Stimulated activated CD8-positive, alpha-beta memory T cell treated with anti-CD3 and anti-CD28 coated beads, Interleukin-12 subunit alpha, Interleukin-12 subunit beta, amount 100 ng/mL, for 4 hours (primary cell): ENCODE data around the gene DLGAP1.

Experiments used
- DNase-seq: peaks from one replicate; pipeline ENCODE4 v3.0.0-alpha.2; 2020; ENCODE audit warnings: low read depth

DLGAP1 gene

DNA sequence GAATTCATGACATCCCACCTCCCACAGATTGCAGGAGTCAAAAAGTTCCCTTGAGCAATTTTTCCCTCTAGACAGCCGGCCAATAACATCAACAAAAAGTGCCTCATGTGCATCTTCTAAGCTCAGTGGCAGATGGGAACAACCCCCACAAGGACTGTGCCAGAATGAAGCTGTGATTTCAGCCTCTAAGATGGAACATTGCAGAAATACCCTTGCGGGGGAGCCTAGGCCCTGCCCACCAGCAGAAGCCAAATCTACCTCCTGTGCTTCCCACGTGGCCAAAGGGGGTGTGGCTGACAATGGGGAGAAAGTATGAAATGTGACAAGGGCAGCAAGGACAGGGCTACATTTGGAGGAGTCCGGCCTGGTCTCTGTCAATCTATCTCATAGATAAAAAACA is 522.8 kb downstream of the DLGAP1 start:
- DNase-seq: no peak

DNA sequence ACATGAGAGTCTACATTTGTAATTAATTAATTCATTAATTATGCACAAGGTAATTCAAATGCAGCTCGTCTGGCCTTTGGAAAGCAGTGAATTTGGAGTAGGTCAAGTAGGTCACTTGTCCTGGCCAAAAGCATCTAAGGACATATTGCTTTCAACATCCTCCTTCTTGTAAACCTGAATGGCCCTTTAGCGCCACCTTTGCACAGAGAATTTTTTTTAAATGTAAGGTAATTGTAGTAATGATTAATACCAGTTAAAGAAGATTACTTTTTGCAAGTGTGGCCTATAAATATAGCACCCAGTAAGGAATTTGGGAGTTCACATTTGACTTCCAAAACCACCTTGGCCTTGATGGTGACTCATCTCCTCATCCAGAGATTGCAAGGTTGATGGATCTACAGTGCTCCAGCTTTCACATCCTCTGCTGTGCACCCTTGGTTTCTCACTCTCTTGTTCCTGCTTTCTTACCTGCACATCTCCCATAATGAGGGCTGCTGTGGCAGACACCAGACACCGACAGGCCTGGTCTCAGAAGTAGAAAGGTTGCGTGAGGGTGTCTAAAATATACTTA is 523.5 kb downstream of the DLGAP1 start:
- DNase-seq: no peak

DNA sequence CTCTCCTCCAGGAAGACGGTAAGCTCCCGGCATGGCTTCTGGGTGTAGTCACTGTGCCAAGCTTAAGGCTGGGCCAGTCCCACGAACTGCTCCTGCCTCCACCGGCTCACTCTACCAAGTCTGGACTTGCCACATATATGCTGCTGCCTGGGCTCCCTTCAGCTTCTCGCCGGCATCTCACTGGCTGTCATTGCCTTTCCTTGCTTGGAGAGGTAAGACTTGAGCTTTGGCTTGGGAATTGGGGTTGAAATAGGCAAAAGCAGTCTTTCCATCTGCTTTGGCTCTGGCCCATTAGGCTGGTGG is 524.1 kb downstream of the DLGAP1 start:
- DNase-seq: no peak

DNA sequence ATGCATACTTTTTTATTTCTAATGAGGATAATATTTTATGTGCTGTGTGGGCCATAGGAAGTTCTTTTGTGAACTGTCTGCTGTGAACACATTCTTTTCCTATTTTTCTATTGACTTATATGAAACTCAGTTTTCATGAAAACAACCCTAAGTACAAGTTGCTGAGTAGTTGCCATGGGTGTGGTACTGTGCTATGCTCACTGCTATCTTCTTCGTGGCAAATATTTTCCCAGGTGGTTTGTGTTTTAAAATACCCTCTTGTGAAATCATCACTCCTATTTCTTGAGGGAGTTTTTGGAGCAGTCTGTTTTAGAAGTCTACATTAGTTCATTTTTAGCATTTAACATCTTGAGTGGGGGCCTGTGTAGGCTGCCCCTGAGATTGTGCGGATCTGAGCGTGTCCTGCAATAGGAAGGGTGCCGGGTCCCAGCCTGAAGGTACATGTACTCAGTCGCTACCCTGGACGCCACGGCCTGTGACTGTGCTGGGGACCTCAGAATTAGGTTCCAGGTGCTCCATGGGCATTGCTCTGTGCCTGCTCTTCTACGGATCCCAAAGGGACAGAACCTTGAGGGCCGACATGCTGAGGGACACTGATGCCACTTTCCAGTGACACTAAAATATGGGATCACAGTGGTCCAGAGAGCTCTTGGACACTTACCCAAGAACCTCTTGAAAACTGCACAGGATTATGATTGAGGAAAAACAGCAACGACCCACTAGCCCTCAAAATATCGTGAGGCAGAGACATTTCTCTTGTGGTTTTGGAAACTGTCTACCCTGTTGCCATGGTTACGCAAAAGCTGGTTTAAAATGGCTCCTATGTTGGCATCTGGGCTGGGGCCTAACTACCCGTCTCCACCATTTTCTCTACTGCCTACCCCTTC is 524.7 kb downstream of the DLGAP1 start:
- no peak for DNase-seq

DNA sequence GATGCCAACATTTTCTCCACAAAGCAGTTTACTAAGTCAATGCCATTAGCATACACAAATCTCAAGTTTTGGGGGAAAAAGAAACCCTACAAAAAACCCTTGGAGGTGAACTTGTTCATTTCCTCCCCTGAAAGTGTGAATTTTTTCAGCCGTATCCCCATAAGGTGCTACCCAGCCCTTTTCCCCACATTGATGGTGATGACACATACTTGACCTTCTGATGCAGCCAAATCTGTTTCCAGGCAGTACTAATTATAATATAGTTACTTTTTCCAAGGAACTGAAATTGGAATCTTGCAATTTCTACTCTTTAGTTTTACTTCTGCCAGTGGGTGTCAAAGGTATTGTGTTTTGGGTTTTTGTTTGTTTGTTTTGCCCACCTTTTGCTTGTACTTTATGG is 530.7 kb downstream of the DLGAP1 start:
- DNase-seq: no peak

DNA sequence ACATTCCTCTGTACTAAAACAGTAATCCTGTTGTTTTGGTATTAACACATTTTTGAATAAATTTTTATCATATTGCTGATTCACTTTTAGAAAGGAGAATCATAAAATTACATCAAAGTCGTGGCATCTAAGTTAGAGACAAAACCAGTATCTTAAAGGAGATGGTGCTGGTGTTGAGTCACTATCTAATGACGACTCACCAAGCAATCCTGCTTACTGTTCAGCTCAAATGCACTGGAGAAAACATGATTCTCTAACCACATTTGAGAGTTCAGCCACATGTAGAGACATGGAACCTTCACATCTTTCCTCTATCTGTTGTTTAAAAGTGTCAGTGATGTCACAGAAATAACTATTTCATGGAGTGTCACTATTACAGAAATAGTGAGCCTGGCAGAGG is 531.4 kb downstream of the DLGAP1 start:
- DNase-seq: no peak

DNA sequence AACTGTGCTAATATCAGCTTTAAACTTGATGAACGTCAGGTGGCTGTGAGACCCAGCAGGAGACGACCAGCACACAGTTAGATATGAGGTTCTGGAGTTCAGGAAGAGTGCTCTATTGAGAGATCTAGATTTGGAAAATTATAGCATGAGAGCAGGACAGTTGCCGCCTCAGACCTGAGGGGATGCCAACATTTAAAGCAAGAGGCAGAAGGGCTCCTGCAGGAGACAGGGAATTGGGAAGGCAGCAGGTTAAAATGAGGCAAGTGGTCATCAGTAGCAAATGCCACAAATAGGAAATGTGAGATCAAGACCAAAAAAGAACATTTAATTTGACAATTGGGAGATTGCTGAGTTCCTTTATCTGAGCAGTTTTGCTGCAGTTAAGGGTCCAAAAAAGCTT is 533.3 kb downstream of the DLGAP1 start:
- no peak for DNase-seq

DNA sequence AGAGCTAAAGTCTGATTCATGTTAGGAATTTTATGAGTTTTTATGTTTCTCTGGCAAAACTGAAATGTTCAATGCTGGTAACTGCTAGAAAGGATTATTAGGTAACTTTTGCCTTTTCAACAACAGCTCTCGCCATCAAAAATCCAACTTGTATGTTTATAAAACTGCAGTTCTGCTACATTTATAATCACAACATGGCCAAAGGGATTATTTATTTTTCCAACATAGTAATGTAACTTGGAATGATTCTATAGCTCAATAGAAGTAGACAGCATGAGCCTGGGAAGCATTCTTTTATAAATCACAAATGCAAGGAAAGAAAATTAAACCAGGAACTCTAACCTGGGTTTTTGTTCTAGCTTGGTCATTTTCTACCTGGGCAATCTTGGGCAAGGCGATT is 534.3 kb downstream of the DLGAP1 start:
- DNase-seq: no peak

DNA sequence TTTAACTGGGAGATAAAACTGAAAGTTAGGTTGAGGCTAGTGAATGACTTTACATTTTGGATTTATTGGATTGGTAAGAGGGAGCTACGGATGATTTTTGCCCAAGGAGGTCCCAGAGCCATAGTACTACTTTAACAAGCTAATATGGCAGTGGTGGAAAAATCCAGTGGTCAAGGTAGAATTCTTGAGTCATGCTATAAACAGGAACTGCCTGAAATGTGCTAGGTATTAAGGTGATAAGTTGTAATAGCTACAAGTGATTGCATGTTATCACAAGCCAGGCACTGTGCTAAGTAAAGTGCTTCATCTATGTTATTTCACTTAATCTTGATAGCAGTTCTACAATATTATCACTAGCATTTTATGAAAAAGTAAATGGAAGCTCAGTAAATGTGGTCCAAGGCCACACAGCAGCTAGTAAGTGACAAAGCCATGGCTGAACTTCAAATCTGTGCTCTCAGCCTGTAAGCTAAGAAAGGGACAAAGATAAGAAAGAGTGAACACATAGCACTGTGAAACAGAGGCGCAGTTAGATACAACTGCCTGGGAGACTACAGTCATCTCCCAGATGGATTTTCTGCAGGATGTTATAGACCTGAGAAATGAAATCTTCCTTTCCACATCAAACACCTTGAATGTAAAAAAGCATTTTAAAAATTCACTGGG is 535.6 kb downstream of the DLGAP1 start:
- DNase-seq: no peak

DNA sequence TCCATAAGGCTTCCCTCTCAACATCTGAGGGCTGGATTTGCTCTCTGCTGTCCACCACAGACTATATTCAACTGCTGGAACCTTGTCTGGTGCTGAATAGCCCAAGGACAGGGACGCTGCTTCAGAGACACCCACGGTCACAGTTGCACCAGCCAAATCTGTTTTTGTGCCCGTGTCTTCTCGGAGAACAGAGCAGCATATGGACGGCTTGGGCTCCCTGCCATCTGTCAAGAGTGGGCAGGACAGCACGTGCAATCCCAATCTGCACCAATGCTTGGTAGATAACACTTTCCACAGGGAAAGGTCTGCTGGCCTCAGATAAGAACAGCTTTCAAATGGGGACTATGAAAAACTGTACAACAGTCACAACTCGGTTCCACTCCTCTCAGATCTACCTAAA is 539.0 kb downstream of the DLGAP1 start:
- DNase-seq: no peak

DNA sequence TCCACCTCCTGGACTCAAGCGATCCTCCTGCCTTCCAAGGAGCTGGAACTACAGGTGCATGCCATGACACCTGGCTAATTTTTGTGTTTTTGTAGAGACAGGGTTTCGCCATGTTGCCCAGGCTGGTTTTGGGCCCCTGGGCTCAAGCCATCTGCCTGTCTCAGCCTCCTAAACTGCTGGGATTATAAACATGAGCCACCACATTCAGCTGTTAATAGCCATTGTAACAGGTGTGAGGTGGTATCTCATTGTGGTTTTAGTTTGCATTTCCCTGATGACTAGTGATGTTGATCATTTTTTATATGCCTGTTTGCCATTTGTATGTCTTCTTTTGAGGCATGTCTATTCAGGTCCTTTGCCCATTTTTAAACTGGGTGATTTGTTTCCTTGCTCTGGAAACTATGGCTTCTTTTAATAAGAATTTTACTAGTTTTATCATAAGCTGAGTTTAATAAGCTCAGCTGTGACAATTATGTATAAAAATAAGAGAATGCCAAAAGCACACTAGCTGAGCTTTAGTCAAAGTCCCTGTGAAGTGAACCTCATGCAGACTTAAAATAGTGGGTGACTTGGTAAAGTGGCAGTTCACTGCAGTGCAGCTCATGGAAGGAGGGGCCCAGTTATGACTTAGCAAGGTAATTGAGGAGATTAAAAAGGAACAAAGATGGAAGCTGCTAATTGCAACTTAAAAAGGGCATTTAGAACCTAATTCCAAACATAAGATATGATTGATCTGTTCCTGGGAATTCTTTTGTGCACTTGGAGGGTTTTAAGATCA is 540.1 kb downstream of the DLGAP1 start:
- no peak for DNase-seq

DNA sequence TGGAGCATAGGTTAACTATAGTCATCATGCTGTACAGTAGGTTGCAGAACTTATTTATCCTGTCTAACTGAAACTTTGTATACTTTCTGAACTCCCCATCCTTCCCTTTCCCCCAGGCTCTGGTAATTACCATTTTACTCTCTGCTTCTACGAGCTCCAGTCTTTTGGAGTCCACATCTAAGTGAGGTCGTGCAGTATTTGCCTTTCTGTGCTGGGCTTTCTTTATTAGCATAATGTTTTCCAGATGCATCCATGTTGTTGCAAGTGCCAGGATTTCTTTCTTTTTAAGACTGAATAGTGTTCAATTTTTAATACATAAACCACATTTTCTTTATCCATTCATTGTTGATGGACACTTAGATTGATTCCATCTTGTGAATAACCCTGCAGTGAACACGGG is 541.0 kb downstream of the DLGAP1 start:
- no peak for DNase-seq

DNA sequence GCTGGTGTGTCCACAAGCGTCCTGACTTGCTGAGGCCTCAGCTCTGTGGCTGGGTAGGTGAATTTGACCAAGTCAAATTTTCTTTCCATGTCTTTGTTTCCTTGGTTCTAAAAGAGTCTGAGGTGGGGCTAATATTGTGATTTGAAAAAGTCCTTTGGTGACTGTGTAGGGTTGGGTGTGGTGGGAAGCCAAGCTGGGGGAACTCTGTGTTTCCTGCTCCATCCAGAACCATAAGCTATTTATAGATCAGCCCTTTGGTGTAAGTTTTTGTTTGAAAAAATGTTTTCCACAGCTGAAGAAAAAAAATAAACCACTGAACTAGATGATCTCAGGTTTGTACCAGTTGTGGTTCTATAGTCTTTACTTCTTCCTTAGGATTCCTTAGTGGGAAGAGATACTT is 542.4 kb downstream of the DLGAP1 start:
- DNase-seq: no peak

DNA sequence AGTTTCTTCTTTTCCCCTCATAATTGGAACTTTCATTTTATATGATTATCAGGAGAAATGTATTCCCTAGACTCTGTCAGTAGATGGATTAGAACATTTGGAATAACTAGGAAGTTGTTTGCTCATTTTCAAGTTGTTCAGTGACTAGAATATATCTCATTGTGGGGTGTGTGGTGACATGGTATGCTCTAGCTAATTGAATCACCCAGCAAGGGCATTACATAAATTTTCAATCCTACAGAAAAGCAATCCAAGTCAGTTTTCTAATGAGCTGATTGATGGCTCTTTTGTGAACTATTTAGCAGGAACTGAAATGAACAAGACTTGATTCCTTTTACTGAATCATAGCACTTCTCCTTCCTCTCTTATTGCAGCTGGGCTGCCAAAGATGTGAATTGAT is 543.7 kb downstream of the DLGAP1 start:
- DNase-seq: no peak

DNA sequence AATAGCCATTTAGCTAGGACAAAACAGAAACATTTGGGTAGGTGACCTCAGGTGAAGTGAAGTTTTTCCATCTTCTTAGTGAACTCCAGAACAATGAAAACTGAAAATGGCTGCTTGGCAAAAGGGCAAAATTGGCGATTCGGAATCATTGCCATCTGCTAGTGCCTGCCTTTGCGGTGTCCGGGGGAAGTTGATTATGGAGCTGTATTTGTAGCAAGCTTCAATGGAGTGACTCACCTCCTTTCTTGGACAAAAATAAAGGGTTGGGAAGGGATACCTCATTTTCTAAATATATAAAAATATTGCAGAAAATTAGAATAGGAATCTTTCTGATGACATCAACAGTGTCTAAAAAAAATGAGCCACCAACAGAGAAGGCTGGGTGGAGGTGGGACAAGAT is 544.6 kb downstream of the DLGAP1 start:
- no peak for DNase-seq

DNA sequence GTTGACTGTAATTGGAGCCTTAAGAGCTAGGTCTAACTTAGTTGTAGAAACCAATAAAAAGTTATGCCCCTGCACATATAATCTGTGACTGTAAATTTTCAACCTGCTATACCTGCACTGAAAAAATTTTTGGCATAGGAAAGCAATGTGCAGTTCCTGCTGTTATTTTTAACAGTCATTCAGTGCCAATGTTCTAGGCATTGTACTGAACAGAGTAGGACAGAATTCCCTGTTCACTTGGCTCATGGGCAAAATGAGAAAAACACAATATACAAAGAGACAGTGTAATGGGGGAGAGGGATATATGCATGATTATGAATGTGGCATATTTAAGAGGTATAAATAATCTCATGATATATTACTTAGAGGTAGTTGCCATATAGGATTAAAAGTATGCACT is 547.2 kb downstream of the DLGAP1 start:
- DNase-seq: no peak

DNA sequence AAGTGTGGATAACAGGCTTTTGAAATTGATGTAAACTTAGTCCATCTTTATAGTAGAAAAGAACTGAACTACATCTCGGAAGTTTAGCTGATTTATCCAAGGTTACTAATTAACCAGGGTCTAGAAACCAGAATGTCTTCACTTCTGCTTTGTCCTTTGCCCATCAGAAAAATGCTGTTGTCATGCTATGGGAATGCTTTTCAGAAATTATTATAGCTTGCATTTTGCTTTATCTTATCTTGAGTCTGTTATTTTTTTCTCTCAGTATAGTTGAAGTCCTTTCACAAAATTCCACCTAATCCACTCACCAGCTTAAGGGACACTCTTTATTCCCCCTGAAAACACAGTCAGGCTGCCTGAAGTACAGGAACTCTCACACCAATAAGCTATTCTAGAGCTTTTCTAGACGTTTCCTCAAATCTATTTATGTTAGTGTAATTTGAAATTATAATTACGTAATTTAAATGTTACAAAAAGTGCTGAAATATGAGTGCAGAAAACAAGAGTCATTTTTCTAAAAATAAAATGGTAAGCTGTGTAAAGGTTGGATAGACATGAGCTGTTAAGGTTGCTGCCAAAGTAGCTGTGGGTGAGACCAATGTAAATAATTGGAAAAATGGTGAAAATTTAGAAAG is 548.9 kb downstream of the DLGAP1 start:
- DNase-seq: no peak

DNA sequence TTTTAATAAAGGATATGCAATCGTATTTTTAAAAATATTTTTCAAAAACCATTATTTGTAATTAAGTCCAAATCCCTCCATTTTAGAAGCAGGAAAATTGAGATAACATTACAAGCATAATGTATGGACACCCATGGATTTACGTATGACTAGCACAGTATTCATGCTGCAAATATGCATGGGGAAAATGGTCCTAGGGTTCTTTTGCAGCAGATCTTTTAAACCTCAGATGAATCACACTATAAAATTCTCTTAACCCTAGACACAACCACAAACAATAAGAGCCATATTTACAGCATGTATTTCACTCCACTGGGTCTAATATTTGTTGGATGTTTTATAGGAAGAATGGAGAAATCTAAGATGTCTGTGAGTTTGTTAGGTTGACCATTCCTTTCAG is 551.8 kb downstream of the DLGAP1 start:
- no peak for DNase-seq

DNA sequence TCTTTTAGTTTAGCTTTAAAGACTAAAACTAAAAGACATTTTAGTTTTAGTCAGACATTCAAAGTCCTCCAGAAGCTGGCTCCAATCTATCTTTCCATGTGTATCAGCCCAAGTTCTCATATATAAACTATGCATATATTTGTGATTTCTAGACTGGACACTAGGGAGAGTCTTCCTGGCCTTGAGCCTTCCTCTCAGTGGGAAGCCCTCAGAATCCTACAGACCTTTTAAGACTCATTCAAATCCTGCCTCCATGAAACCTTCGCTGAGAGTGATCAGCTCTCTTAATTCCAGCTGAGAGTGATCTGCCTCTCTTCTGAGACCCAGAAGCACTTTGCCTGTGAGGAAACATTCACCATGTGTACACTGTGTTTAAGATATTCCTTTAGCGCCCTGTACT is 552.4 kb downstream of the DLGAP1 start:
- no peak for DNase-seq

DNA sequence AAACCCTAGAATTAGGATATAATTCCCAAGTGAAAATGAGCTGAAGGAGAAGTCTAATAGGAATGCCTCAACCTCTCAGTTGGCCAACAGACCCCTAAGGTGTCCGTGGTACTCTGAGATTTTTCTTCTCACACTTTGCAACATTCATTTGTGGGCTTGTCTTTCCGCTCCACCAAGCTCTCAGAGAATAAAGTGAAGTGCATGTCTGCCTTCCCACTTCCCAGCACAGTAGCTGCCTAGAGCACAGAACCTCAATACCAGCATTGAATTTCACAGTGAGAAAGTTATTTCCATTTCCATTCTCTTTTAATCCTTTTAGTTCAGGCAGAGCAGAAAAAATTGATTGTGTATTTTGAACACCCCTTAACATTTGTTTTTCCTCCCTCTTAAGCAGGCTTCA is 553.3 kb downstream of the DLGAP1 start:
- no peak for DNase-seq

DNA sequence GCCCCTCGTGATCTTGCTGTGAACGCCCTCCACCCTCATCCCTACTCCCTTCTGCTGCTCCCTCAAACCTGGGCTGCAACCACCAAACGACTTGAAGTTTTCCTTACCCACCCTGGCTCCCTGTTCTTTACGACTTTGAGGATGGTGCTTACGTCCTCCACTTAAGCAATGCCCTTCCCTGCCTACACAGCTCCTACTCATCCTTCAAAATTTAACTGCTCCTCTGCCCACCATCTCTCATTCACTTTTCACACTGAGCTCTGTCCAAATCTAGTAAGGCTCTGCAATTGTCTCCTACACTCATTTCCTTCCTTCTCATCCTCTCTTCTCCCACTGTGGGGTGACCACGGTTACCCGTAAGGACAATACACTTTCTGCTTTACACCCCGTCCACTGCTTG is 554.1 kb downstream of the DLGAP1 start:
- DNase-seq: no peak

DNA sequence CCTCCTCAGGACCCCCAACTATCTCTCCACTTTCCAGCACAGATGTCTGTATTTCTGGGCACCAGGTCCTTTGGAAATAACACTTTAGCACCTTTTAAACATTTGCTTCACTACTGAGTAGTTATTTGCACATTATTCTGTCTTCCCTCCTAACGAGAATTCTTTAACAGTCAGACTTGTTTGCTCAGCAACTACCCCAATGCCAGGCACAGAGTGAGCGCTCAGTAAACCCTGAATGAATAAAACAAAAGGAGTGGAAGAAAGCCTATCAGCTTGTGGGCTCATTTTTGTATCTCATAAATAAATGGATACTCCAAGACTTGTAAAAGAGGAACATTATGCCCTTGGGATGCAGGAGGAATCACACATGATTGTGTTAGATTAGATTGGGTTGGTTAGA is 554.8 kb downstream of the DLGAP1 start:
- DNase-seq: no peak
